HepG2 (cell line): Measurements from ENCODE around the gene PRDX2. TPM values are rescaled to one million over a fixed set of nuclear protein-coding genes. Genes with fewer than 3 reads are reported as not detected.
A peak's percentile ranks its signal among the peaks of the same experiment; 100 is the strongest.

Experiments used
- ARNTL ChIP-seq: sonication (generic); formaldehyde crosslinking; IDR thresholded peaks from 2 replicates; pipeline ENCODE4 v1.4.0; 2020; ENCODE audit warnings: mild to moderate bottlenecking, missing genetic modification reagents
- CHD2 ChIP-seq: IDR thresholded peaks from 2 replicates; pipeline ENCODE4 v1.6.1; 2011; ENCODE audit warnings: low read depth, low read length, improper control_type of control experiment
- HDAC1 ChIP-seq: sonication (generic); formaldehyde crosslinking; IDR thresholded peaks from 2 replicates; pipeline ENCODE4 v1.5.1; 2020; ENCODE audit warnings: mild to moderate bottlenecking, missing genetic modification reagents
- HINFP ChIP-seq: sonication (generic); formaldehyde crosslinking; IDR thresholded peaks from 2 replicates; pipeline ENCODE4 v1.4.0; 2020; ENCODE audit warnings: low read depth, mild to moderate bottlenecking, missing genetic modification reagents
- HMG20A ChIP-seq: IDR thresholded peaks from 2 replicates; pipeline ENCODE4 v1.6.1; 2016; ENCODE audit warnings: borderline replicate concordance
- HMGXB3 ChIP-seq: sonication (generic); formaldehyde crosslinking; IDR thresholded peaks from 2 replicates; pipeline ENCODE4 v1.4.0; 2020; ENCODE audit warnings: missing genetic modification reagents, borderline replicate concordance
- MAFK ChIP-seq, 2 experiments: IDR thresholded peaks in 1 of 2; conservative IDR thresholded peaks in 1 of 2; 2 replicates each; pipeline ENCODE4 v1.6.1; 2011; ENCODE audit warnings: improper control_type of control experiment in 2 of 2, low read length in 2 of 2
- PATZ1 ChIP-seq: sonication (generic); formaldehyde crosslinking; IDR thresholded peaks from 2 replicates; pipeline ENCODE4 v1.4.0; 2020; ENCODE audit warnings: missing genetic modification reagents
- TFDP1 ChIP-seq: IDR thresholded peaks from 2 replicates; pipeline ENCODE4 v1.6.1; 2016; ENCODE audit warnings: missing compliant biosample characterization, missing genetic modification reagents, borderline replicate concordance
- ZBTB38 ChIP-seq: sonication (generic); formaldehyde crosslinking; IDR thresholded peaks from 2 replicates; pipeline ENCODE4 v1.5.1; 2020; ENCODE audit warnings: mild to moderate bottlenecking, missing genetic modification reagents
- ZFY ChIP-seq: sonication (generic); formaldehyde crosslinking; IDR thresholded peaks from 2 replicates; pipeline ENCODE4 v1.4.0; 2020; ENCODE audit warnings: missing genetic modification reagents
- ZNF280D ChIP-seq: sonication (generic); formaldehyde crosslinking; IDR thresholded peaks from 2 replicates; pipeline ENCODE4 v1.5.1; 2020; ENCODE audit warnings: mild to moderate bottlenecking, missing genetic modification reagents
- ZNF501 ChIP-seq: sonication (generic); formaldehyde crosslinking; IDR thresholded peaks from 2 replicates; pipeline ENCODE4 v1.5.1; 2020; ENCODE audit warnings: mild to moderate bottlenecking, moderate library complexity, missing genetic modification reagents
- ZNF784 ChIP-seq: sonication (generic); formaldehyde crosslinking; IDR thresholded peaks from 2 replicates; pipeline ENCODE4 v1.5.1; 2020; ENCODE audit warnings: missing genetic modification reagents, mild to moderate bottlenecking, borderline replicate concordance
- polyA plus RNA-seq, 8 experiments: library from polyadenylated mRNA; depleted of rRNA in 3 of 8; stranded (reverse) in 7 of 8; unstranded in 1 of 8; fragments of >200 nt; fragmentation: Illumina TruSeq in 4 of 8; extraction: Trizol in 4 of 8; gene quantifications; 2 replicates each; pipeline versions ENCODE4 v1.2.1 to v1.2.3, GENCODE V29; 2011 to 2016; ENCODE audit warnings: low read depth in 4 of 8, missing spikeins in 1 of 8, mixed read lengths in 1 of 8; ENCODE audit not compliant: insufficient read depth in 1 of 8
- total RNA-seq, 5 experiments: library from RNA; depleted of rRNA; stranded (reverse); fragments of >200 nt; fragmentation: Illumina TruSeq; extraction: Trizol; gene quantifications; 2 replicates each; pipeline ENCODE4 v1.2.3, GENCODE V29; 2016; ENCODE audit warnings: low read depth in 1 of 5

The PRDX2 gene
- total and polyA plus RNA-seq, 2 of the 13 experiments (the other 11 are each of a cell fraction or from before 2014, with no cell fraction given), result 218 to 381 TPM

- TF ChIP-seq TFDP1 (CRISPR knock-in tag) (peak; percentile 78; the same call in 1 of the 2 replicates), ARNTL (CRISPR knock-in tag) (no peak), MAFK (conservative IDR thresholded peaks at IDR 0.05 in 1 of 2, IDR thresholded peaks at IDR 0.05 in 1 of 2; ENCODE audit: low read length in 2 of 2) (no peak), HDAC1 (CRISPR knock-in tag) (peak; percentile 81; the same call in 1 of the 2 replicates), ZNF280D (CRISPR knock-in tag) (no peak), HMG20A (CRISPR knock-in tag) (peak; percentile 18; the same call in 1 of the 2 replicates), CHD2 (no peak), ZNF501 (CRISPR knock-in tag) (no peak), ZFY (peak; percentile 72), HINFP (CRISPR knock-in tag) (0 out of 2 replicates have a peak, but pooled peaks have one; percentile 39), ZBTB38 (CRISPR knock-in tag) (peak; percentile 62; the same call in 1 of the 2 replicates), HMGXB3 (CRISPR knock-in tag) (no peak; the same call in 1 of the 2 replicates), PATZ1 (CRISPR knock-in tag) (peak; percentile 49), ZNF784 (CRISPR knock-in tag) (no peak)
Measured at GRCh38 chr19:12792051-12792852, 9.3 kb downstream of the PRDX2 start (continued).
